ENCODE measurements around the gene SPATC1L.
"Not testable (repeated sequence)": the region's sequence is repeated elsewhere in the genome, so short reads cannot be mapped to it uniquely, and the experiment has no call there.

The SPATC1L gene

DNA sequence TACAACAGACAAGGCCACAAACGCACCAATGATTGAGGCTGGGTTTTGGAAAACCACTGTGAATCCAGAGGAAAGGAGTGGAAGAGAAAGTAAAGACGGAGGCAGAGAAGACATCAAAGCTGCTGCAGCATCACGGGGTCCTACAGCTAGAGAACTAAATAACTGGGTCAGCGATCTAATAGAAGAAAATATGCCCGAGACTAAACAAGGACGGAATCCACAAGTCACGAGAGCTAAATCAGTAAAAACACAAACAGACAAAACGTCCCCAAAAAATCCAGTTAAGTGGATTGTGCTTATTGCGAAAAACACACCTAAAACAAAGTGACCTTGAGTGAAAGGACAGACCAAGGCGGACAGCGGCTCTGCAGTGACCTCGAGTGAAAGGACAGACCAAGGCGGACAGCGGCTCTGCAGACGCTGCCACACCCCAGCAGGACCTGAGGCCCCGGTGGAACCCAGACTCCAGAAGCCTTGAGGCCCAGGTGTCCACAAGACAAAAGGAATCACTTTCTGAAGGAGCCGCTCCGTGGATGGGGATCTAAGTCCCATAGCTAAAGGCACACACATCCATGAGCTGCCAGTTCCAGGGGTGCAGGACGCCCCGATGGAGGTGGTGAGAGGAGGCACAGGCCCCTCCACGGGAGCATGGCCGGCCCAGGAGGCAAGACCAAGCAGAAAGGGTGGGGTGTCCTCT is 34.9 kb downstream of the SPATC1L start:
- DNase-seq: no peak

DNA sequence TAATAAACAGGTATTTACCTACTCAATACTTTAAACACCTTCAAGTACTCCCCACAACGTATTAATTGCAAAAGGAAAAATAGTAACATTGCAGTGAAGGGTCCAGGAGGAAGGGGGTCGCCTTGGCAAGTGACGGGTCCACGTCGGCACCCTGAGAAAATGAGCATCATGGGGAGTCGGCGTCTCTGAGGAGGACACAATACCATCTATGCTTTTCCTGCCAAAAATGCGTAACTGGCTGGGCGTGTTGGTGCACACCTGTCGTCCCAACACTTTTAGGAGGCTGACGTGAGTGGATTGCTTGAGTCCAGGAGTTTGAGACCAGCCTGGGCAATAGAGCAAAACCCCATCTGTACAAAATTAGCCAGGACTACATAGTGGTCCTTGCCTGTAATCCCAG is 36.2 kb downstream of the SPATC1L start:
- no peak for DNase-seq

DNA sequence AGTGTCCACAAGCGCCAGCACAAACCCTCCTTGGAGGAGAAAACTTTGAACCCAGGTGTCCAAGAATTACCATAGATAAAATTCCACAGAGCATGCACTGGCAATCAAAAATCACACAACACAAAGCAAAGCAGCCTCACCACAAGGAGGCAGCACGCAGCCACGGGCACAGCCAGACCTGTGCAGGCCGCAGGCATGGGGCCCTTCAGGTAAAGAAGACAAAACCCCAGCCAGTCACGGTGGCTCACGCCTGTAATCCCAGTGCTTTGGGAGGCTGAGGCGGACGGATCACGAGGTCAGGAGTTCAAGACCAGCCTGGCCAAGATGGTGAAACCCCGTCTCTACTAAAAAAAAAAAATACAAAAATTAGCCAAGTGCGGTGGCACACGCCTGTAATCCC is 36.8 kb downstream of the SPATC1L start:
- DNase-seq: not testable (repeated sequence)

DNA sequence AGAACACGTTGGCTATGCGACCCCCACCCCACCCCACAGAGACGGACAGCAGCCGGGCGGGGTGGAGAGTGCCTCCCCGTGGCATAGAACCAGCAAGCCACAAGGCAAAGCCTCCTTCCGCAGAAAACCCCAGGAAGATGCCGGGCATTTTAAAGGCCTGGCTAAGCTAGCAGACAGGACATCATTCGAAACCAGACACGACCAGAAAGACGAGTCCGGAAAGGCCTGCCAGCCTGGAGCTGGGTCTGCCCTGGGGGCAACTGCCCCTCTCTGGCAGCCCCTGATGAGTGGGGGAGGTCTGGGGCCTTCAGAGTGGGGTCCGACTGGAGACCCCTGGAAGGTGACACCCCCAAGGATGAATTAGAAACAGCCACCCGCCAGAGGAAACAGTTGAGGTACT is 37.4 kb downstream of the SPATC1L start:
- no peak for DNase-seq

DNA sequence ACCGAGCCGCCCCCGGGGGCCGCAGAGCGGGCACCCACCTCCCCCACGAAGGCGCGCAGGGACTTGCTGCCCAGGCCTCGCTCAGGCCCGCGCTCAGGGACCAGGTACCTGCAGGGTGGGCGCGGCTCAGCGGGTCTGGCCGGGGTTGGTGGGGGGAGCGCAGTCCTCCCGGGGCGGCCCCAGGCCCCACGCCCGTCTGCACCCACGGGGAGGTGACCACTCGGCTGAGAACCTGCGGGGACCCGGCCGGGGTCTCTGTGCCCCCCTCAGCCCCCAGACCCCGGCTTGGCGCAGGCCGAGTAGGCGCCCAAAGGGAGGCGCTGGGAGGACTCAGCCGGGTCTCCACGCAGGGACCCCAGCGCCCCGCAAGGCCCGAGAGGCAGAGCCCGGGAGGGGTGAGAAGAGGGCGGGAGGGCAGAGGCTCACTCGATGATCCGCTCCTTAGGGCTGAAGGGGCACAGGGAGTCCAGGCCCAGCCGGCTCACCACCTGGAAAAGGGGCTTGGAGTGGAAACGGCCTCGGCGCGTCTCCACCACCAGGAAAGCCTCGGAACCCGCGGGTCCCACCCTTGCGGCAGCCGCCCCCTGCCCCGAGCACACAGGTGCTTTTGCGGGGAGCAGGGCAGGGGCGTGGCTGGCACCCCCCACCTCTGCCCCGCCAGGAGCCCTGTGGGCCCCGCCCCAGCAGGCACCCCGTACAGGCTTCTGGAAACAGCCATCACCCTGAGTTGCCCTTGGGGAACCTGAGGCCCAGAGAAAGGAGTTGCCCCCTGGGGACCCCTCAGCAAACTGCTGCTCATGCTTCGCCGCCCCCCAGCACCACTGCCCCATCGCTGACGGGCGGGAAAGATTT is 38.2 kb downstream of the SPATC1L start:
- DNase-seq: no peak

DNA sequence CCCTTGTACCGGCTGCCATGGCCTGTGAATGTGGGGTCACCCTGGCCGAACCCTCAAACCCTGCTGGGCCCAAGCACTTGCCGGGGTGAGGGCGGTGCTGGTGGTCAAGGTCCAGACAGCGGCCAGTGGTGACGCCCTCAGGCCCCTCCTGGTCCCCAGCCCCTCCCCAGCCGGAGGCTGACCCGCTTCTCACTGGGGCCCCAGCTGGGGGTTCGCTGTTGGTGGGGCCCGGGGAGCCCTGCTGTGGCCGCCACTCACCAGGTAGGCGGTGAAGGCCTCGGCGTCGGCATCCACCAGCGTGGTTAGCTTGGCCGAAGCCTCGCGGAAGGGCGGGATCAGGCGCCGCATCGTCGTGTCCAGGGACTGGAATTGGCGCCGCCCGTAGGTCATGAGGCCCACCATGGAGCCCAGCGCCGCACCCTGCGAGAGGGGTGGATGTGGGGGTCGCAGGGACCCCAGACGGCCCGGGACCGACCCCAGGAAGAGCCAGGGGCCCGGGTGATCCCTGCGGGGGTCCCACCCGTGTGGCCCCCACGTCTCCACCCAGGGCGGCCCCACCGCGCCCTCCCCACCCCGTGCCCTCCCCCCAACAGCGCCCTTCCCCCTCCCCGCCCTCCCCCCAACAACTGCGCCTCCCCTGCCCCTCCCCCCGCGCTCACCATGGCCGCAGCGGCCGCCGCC is 39.0 kb downstream of the SPATC1L start:
- no peak for DNase-seq

DNA sequence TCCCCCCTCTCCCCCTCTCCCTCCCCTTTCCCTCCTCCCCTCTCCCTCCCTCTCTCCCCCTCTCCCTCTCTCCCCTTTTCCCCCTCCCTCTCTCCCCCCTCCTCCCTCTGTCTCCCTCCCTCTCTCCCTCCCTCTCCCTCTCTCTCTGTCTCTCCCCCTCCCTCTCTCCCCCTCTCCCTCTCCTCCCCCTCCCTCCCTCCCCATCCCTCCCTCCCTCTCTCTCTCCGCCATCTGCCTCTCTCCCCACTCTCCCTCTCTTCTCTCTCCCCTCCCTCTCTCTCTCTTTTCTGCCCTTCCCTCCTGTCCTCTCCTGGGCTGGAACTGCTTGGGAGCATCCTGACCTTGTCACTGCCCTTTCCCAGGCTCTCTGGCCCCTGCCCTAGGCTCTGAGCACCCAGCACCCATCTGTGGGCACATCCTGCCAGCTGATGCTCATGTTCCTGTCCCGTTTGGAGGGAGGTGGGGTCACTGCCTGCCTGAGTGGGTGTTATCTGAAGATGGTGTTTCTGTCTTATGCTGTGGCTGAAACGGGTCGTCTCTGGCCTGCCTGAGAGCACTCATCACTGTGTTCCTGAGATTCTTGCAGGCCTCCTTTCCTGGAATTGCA is 39.7 kb downstream of the SPATC1L start:
- DNase-seq: no peak

DNA sequence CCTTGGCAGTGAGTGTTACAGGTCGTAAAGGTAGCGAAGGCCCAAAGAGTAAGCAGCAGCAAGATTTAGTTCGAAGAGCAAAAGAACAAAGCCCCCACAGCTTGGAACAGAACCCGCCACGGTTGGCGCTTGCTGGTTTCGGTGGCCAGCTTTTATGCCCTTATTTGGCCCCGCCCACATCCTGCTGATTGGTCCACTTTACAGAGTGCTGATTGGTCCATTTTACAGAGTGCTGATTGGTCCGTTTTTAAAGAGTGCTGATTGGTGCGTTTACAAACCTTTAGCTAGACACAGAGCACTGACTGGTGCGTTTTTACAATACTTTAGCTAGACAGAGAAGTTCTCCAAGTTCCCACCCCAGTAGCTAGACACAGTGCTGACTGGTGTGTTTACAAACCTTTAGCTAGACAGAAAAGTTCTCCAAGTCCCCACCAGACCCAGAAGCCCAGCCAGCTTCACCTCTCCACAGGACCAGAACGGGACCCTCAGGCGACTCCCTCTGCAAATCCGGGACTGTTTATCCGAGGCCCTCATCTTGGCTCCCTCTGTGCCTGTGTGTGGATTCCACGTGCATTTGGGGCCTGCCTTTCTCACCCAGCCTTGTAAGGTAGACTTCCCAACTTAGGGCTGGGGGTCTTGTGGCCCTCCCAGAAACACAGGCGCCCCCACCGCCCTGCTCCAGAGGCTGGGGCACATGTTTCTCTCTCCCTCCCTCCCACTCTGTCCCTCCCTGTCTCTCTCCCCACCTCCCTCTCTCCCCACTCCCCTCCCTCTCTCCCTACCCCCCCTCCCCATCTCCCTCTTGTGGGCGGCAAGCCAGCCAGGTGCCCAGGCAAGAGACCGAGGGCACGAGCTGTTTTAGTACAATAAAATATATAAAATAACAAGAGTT is 41.4 kb downstream of the SPATC1L start:
- DNase-seq: no peak

DNA sequence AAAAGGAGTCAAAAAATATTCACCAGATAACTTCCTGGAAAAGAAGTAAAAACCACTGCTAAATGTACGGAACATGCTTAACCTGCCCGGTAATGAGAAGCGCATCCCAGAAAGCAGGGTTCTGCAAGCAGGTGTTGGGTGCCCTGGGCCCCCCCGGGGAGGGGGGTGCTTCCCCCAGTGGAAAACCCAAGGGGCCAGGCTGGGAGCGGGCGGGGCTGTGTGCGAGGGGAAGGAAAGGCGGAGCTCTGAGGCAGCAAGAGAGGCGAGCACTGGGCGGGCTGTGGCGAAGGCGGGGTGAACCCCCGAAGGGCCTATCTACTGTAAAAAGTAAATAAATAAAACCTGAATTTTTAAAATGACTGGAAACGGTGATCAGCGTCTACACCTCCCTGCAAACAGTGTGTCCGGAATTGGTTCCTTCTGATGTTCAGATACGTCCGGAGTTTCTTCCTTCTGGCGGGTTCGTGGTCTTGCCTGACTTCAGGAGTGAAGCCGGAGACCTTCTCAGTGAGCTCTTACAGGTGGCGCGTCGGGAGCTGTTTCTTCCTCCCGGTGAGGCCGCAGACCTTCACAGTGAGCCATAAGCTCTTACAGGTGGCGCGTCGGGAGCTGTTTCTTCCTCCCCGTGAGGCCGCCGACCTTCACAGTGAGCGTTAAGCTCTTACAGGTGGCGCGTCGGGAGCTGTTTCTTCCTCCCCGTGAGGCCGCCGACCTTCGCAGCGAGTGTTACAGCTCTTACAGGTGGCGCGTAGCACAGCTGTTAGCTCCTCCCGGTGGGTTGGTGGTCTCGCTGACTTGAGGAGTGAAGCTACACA is 42.3 kb downstream of the SPATC1L start:
- no peak for DNase-seq

DNA sequence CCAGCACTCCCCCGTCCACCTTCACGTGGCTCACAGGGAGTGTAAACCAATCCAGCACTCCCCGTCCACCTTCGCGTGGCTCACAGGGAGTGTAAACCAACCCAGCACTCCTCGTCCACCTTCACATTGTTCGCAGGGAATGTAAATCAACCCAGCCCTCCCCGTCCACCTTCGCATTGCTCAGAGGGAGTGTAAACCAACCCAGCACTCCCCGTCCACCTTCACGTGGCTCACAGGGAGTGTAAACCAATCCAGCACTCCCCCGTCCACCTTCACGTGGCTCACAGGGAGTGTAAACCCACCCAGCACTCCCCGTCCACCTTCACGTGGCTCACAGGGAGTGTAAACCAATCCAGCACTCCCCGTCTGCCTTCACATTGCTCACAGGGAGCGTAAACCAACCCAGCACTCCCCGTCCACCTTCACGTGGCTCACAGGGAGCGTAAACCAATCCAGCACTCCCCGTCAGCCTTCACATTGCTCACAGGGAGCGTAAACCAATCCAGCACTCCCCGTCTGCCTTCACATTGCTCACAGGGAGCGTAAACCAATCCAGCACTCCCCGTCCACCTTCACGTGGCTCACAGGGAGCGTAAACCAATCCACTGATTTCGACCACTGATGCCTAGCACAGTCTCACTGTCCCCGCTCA is 43.8 kb downstream of the SPATC1L start:
- not testable (repeated sequence) for DNase-seq

DNA sequence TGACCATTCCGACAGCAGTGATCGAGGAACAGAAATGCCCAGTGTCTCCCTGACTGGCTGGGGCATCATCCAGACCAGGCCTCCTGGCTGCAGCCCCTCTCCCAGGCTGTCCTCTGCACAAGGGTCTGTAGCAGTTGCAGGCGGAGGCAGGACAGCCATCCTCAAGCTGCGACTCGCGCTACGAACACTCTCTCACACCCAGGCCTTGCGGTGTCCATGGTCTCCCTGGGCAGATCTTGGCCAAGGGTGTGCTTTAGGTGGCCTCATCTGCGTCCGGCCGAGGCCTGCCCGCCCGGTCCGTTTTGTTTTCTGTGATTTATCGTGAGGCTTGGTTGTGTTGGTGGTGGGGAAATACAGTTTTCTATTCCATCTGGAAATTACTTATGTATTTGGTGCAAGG is 44.6 kb downstream of the SPATC1L start:
- DNase-seq: no peak

DNA sequence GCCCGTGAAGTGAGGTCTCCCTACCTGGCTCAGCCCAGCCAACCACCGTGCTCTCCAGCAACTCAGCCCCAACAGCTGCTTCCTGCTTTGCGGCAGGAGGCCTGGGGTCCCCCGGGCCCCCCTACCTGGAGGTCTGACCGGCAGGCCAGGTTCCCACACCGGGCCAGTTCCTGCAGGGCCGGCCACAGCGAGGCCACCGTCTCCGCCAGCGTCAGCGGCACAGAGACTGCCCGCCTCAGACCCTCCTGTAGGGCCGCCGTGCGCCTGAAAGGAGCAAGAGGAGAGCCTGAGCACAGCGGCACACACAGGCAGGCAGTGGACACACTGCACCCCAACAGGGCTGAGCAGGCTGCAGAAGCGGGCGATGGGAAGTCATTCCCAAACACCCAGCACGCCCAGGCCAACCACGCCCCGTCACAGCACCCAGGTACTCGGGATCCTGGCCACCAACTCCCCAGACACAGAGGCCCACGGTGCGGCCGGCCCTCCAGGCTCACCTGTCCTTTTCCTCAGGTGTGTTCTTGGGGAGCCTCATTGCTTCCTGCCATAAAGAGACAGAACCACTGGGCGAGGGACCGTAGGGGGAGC is 45.8 kb downstream of the SPATC1L start:
- no peak for DNase-seq

DNA sequence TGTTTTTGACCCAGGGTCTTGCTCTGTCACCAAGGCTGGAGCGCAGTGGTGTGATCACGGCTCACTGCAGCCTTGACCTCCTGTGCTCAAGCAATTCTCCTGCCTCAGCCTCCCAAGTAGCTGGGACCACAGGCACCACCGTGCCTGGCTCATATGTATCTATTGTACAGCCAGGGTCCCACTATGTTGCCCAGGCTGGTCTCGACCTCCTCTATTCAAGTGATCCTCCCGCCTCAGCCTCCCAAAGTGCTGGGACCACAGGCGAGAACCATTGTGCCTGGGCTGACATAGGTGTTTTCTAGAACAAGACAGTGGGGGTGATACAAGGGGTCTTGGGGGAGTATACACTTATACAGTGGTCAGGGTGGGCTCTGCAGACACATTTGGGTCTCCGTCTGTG is 46.4 kb downstream of the SPATC1L start:
- DNase-seq: no peak

DNA sequence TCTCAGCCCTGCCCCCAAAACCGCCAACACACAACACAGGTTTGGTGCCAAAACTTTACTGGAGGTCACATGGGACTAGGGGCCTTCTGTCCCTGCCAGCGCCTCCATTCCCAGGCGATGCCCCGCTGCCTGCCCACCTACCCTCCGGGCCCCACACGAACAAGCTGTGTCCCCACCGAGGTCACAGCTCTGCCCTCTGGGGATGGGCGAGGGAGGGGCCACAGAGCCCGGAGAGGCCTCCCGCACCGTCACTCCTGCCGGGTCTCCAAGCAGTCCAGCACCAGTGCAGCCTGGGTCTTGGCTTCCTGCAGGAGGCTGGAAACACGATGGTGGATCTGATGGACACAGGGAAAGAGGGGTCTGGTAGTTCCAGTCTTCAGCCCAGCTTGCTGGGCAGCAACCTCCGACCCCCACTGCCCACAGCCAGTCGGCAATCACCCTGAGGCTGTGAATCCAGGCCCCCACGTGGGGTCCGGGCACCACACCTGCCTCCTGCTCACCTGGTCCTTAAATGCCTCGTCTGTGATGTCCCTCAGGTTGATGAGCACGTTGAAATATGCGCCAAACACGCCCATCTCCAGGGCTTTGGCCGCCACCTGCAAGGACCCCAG is 47.4 kb downstream of the SPATC1L start:
- DNase-seq: no peak

DNA sequence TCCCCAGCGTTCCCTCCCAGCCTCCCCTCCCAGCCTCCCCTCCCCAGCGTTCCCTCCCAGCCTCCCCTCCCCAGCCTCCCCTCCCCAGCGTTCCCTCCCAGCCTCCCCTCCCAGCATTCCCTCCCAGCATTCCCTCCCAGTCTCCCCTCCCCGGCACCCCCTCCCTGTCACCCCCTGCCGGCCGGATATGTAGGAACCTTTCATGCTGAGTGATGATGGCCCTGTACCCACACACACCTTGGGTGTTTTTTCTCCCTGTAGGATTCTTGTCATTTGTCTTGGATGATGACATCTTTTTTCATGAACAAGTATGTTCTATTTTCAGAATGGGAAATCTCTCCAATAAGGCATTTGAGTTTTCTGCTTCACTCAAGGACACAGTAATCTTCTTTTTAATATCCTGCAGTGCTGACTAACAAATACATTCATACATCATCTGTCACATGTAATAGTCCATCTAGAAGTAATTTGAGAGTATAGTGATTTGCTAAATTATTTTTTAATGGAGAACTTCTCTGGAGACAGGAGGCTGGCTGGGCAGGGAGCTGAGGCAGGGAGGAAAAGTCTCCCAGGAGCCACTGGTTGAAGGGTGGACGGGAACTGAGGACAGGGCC is 48.4 kb downstream of the SPATC1L start:
- no peak for DNase-seq

DNA sequence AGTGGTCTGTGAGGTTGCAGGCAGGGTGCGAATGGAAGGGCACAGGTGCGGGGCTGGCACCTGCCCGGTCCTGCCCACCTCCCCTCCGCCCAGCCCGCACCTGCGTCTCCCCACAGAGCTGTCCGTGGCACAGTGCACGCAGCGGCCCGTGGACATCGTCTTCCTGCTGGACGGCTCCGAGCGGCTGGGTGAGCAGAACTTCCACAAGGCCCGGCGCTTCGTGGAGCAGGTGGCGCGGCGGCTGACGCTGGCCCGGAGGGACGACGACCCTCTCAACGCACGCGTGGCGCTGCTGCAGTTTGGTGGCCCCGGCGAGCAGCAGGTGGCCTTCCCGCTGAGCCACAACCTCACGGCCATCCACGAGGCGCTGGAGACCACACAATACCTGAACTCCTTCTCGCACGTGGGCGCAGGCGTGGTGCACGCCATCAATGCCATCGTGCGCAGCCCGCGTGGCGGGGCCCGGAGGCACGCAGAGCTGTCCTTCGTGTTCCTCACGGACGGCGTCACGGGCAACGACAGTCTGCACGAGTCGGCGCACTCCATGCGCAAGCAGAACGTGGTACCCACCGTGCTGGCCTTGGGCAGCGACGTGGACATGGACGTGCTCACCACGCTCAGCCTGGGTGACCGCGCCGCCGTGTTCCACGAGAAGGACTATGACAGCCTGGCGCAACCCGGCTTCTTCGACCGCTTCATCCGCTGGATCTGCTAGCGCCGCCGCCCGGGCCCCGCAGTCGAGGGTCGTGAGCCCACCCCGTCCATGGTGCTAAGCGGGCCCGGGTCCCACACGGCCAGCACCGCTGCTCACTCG is 52.2 kb downstream of the SPATC1L start:
- no peak for DNase-seq

DNA sequence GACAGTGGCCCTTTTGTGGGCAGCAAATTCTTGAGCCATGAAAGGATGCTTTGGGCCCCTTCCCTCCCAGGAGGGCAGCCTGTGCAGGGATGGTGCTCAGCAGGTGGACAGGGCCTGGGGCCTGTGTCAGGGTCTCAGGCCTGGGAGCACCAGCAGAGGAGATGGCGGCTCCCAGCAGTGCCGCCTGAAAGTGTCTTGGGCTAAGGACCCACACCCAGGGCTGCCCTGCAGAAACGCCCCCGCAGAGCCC is 52.7 kb downstream of the SPATC1L start:
- DNase-seq: no peak

DNA sequence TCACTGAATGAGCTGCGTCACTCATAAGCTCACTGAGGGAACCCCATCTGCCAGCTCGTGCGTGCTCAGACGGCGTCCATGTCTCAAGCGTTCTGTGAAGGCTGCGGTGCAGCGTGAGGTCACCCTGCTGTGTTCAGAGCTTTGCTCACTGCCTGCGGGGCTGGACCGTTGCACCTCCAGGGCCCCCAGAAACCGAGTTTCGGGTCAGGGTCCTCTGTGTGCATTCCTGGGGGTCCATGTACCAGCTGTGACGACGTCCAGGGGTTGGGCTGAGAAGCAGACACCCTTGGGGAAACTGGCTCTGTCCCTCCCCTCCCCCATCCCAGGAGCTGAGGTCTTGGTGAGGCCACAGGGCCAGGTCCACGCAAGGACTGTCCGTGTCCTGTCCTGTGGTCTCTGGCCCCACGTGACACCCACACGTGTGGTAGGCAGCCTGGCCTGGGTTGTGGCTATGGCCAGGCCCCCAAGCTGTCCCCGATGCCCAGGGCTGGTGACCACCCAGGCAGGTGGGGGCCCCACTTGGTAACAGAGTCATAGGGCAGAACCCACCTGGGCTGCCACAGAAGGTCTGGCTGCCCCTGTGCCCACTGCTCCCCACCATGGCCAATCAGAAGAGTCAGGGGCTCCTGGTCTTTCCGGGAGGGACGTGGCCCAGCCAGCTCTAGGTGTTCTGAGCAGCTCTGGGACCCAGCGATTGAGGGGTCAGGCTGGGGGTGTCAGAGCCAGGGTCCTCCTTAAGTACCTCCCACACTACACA is 53.2 kb downstream of the SPATC1L start:
- no peak for DNase-seq

Measured in GF-D8 (cell line).